GM18861 (cell line): ENCODE measurements around the gene NUDT14.

ENCODE experiments used
- ATAC-seq: cut with Tn5 transposase; IDR thresholded peaks from one replicate; pipeline ENCODE4 v1.9.1; 2021; ENCODE audit not compliant: unreplicated experiment

The NUDT14 gene

DNA sequence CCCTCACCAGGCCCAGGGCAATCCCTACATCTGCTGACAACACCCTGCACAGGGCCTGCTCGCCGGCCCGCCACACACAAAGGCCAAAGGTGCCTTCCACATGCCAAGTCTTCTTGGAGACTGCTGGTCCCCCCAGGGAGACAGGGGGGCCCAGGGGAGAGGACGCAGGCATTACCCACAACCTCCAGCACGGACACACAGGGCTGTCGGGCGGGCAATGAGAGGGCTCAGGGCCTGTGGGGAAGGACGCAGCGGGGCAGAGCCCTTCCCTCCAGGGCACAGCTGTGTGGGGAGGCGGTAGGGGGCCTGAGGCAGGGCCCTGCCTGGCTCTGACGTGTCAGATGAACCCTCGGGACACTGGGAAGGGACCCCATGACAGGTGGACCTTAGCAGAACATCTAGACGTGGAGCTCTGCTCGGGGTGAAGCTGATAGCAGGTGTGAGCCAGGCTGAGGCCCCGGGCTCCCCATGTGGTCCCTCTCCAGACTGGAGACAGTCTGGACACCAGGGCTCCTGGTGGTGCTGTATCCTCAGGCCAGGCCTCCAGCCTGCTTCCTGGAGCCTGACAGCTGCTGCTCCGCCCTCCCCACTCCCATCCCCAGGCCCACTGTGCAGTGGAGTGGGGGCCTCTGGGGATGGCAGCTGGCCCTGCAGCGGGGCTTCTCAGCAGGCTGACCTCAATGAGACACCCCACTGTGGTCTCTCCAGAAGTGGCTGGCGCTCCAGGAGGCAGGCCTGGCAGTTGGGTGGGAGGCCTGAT lies 31.6 kb upstream of the NUDT14 start:
- ATAC-seq, result no peak

DNA sequence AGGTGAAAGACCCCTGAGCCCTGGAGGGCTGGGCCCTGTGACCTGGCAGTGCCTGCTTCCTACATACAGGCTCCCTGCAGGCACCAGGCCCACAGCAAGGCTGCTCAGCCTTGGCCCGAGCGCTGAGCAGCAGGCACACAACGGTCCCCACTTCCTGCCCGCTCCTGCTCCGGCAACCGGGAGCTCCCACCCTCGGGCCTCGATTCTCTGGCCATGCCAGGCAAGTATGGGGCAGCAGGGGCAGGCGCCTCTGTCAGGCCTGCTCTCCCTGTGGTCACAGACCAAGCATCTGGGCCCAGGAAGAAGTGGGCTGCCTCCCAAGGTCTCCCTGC lies 30.6 kb upstream of the NUDT14 start:
- no peak for ATAC-seq

DNA sequence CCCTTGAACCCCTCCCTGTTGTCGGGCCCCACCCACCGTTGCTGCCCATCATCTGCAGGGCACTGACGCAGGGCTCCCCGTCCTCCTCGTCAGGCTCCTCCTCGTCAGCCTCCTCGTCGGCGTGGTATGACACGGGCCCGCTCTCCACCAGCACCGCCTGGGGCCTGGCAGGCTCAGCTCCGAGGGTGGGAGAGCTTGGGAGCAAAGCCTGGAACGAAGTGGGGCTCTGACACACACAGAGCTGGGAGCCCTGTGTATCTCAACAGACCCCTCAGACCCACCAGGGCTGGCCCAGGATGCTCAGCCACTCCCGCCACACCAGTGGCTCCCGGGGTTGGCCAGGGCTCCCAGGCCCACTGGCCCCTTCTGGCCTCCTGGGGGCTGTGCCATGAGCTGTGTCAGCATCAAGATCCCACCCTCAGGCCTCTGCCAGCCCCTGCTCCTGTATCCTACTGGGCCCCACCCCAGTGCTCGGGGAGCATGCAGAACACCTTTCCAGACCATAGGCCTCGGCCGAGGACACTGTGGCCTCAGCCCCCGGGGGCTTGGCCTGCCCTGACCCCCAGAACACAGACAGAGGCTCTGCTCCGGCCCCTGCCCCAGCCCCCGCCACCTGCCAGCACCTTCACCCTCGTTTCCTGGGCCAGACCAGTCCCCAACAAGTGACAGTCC lies 30.1 kb upstream of the NUDT14 start:
- no peak for ATAC-seq

DNA sequence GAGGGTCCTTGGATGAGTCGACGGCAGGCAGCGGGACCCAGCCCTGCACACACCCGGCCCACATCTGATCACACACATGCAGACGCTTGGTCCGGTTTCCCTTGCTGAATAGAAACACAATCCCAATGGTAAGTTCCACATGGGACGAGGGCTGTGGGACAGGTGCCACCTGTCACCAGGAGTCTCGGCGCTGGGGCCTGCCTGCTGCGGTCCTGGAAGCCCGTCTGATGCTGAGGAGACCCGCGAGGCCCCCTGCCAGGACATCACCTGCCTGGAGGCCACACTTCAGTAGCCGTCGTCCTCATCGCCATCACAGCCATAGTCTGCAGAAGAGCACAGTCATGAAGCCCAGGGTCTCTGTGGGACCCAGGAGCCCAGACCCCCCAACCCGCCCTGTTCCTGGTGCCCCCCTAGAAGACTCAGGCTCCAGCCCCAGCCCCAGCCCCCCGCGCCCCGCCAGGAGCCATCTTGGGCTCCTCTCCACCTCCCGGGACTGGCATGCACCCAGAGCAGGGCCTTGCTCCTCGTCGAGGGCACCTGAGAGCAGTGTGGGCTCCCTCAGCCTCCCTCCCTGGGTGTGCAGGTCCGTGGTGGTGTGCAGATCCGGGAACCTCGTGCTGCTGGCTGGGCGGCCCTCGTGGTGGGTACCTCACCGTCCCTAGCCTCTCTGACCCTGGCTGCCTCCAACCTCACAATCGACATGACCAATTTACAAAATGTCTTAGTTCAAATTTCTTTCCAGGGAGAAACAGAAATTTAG lies 29.3 kb upstream of the NUDT14 start:
- ATAC-seq, result no peak

DNA sequence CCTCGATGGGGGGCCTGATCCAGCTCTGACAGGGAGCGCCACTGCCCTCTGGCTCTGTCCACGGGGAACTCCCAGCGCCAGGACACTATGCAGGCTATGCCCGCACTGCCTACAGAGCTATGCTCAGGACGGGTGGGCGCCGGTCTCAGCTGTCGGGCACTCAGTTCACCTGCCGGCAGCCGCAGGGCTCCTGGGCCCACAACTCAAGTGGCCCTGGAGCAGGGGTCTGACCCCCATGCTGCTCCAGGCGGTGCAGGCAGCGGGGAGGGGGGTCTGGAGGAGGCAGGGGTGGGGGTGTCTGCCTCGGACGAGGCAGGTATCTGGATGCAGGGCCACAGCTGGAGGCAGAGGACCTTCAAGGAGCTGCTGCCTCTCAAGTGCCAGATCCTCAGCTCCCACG lies 28.5 kb upstream of the NUDT14 start:
- ATAC-seq, result no peak

DNA sequence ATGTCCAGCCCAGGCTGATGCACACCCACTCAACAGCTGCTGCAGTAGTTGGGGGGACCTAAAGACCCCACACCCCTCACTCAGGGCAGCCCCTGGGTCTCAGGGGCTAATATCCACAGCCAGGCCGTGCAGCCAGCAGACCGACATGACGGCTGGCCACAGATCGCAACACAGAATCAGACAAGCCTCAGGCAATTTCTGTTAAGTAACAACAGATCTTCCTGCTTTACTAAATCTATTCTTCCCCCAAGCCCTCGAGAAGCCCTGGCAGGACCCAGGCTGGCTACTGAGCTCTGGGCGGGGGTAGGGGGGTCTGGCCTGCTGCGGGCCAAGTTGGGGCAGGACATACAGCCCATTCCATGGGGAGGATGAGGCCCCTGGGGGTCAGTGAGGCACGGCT lies 28.0 kb upstream of the NUDT14 start:
- ATAC-seq, result no peak

DNA sequence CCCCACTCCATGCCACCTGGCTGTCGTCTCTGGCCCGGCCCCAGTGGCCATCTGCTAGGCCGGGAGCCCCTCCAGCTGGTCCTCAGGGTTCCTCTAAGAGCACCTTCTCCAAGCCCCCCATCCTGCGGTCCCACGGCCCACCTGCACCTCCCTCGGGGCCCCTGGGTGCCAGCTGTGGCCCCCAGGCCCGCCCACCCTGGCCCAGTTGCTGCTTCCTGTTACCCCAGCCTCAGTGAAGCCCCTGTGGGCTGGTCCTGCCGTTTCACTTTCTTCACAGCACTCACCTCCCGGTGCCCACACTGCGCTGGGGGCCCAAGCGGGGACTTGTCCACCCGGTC lies 27.6 kb upstream of the NUDT14 start:
- ATAC-seq, result no peak

DNA sequence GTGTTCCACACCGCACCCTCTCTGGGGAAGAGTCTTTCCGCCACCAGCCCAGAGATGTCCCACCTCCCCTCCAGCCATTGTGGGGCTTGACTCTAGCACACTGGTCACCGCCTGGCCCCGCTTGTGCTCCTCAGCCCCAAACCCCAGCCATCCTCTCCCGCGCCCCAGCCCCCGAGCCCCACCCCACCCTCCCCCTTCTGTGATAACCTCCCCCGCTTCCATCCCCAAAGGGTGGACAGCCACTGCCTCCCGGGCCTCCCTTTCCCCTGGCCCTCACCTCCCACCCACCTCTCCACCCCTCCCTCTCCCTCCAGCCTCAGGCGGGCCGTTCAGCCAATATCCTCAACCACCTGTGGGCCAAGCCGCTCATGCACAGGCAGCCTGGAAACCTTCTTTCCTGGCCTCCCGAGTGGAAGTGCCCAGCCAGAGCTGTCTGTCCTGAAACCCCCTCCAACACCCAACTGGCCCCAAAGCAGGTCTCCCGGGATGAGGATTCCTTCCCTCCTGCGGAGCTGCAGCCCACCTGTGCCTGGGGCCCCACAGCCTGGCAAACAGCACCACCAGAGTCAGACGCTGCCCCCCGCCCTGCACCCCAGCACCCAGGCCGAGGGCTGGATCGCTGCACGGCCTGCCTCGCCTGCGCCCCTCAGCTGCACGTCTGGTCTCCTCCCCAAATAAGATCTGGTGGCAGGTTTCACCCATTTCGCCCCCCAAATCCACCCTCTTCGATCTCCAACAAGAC lies 27.1 kb upstream of the NUDT14 start:
- no peak for ATAC-seq

DNA sequence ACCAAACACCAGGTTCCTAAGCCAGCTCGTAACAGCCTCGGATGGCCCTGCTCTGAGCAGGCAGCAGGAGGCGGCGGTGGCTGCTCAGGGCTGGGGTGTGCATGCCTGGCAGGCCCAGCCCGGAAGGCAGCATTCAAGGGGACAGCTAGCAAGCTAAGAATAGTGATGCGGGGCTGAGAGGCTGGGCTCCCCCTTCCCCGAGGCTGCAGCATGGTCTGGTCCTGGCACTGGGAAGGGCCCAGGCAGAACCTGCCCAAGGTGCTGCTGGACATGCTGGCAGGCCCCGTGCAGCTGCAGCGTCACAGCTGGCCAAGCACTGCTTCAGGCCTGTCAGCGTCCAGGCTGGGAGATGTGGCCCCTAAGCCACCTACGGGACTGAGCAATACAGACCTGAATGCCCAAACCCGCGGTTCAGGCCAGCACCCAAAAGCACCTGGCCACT lies 26.4 kb upstream of the NUDT14 start:
- no peak for ATAC-seq

DNA sequence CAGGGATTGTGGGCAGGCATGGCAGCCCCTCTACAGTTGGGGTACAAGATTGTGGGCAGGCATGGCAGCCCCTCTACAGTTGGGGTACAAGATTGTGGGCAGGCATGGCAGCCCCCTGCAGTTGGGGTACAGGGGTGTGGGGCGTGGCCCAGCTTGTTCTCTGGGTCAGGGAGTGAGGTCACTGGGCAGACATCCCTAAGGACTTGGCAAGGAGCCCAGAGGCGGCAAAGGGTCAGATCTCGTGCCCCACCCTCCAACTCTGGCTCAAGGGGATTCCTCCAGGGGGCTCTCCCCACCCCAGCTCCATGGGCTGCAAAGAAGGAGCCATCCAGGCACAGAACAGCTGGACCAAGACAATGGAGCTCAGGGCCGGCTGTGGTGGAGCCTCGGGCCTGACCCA lies 25.8 kb upstream of the NUDT14 start:
- ATAC-seq, result no peak

DNA sequence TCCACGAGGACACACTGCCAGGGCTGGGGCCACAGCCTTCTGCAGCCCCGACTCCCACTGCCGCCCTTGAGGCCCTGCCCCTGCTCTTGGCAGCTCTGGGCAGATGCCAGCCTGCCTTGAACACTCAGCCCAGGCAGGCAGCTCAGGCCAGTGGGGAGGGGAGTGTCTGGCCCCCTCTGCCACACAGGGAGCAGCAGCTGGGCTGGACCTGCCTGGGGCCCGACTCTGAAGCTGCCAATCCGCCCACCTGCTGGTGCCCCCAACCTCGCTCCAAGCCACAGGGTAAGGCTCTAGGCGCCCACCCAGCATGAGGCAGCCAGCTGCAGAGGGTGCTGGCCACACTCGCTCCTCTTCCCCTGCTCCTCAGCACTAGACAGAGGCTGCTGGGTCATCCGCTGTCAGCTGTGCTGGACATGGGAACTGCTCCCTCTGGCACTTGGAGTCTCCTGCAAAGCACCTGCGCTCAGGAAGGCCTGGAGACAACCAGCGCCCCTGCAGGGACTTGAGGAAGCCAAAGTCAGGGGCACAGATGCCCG lies 24.6 kb upstream of the NUDT14 start:
- ATAC-seq, result no peak

DNA sequence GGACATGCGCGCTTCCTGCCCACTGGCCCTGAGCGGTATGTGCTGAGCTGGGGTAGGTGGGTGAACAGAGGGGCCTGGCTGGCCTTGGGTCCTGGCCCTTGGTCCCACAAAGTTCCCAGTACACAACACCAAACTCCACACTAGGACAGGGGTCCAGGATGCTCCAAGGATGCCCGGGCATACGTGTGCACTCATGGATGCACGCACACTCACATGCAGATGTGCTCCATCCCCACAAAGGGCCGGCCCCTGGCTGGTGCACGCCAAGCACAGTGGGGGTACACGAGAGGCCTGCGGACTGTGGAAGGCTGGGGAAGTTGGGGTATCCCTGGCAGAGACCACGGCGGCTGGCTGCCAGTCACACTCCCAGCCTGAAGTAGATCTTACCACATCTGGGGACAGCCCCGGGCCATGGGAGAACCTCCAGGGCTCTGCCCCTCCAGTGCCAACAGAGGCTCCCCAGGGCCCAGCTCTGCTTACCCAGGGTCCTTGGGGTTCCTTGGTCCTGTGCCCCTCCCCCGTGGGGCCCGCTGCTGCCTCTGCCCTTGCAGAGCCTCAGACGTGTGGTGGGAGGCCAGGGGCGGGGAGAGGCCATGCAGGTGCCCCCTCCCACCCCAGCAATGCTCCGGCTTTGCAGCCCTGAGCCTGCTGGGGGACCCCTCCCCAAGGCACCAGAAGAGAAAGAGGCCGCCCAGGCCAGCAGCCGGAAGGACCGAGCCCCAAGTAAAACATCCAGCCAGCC lies 24.0 kb upstream of the NUDT14 start:
- no peak for ATAC-seq

DNA sequence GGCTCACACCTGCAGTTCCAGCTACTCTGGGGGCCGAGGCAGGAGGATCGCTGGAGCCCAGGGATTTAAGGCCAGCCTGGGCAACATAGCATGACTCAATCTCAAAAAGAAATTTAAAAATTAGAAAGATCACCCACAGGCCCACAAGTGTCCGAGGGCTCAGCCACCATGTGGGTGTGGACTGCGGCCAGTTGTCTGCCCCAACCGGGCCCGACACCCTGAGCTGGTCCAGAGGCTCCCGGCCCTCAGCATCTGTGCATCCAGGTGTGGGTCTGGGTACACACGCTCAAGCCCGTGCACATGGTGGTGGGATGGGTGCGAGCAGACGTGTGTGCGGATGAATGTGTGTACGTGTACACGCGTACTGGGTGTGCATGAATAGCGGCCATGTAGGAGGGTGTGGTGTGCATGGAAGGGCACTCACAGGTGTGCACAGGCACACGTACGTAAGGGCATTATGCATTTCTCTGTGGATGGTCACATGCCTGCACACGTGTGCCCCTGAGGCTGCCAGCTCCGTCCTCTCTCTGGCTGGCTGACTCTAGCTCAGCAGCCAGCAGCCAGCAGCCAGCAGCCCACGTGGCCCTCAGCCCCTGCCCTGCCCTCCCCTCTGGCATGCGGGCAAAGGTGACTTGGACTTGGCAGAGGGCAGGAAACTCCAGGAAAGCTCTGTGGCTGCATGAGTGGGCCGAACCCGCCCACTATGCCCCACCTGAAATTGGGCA lies 23.3 kb upstream of the NUDT14 start:
- no peak for ATAC-seq

DNA sequence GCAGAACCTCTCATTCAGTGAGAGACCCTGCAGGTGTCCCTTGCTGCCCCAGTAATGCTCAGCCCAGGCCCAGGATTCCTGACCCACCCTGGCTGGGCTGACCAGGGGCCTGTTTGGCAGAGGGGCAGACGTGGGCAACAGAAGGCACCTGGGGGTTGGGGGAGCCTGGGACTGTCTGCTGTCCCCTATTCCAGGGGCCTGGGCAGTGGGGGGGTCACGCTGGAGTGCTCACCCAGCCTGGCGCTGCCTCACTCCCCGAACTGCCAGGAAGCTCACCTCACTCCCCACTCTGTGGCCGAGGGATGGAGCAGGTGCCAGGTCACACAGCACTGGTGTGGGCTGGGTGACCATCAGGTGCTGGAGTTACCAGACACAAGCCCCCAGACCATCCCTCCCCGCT lies 22.6 kb upstream of the NUDT14 start:
- no peak for ATAC-seq

DNA sequence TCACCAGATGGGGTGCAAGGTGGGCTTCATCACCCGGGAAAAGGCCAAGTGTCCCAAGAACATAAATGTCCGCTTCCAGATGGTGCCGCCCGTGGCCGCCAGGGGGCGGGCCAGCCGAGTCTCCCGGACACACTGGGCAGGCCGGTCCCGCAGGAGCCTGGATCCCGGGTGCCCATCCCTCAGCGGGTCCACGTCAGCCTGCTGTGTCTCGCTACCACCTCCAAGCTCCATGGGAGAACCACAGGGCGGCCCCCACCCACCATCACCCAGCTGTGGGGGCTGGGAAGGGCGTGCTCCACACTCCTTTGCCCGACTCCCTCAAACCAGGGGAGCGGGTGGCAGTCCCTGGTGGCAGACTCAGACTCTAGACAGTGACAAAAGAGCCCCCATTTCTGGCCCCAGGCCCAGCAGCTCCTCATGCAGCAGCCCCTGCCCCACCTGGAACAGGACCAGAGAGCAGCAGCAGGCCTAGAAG lies 22.0 kb upstream of the NUDT14 start:
- no peak for ATAC-seq

DNA sequence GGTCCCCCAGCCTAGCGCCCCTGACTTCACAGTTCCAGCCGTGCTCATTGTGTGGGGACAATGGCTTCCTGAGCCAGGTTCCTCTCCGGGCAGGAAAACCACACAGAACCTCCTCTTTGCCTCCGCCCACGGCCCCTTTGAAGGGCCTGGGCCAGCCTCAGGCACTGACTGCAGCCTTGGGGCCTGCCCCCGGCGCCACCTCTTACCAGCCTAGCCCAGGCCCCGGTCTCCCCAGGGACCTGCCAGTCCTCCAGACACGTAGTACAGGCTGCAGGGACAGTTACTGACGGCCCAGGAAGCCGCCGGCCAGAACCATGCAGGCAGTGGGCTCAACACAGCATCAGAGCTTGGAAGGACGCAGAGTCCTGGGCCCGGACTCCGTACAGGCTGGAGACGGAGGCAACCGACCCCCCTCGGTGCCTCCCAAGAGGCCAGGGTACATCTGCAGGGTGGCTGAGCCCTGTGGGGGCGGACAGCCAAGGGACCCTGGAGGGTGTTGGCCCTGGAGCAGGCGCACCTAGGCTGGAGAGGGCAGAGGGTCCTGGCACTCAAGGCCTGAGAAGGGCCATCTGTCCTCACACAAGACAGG lies 20.9 kb upstream of the NUDT14 start:
- ATAC-seq, result no peak

DNA sequence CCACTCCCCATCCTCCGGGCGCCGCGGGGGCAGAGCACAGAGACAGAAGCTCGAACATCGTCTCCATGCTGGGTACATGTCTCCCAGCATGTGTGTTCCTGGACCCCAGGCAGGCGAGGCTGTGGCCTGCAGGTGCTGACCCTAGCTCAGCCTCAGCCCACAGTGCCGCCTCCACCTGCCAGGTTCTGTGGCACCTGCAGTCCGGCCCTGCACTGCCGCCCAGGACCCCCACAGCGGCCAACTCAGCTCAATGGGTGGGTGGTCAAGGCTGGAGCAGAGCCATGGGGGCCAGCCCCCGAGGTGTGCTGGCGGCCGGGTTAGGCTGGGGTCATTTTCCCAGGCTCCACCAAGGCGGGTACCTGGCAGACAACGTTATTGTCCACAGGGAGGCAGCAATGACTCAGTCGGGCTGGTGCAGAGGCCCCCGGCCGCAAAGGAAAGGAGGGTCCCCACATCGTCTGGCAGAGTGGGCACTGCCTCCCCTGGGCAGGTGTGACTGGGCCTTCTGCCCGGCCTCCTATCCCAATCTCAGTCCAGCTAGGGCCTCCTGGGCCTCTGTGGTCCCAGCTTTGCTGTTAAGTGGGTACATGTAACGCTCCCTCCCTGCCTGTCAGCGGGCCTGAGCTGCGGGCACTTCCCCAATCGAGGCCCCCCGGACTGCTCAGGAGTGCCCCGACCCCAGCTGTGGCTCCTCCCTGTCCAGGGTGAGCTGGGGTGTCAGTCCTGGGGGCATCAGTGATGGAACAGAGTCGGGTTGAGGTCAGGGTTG lies 20.2 kb upstream of the NUDT14 start:
- no peak for ATAC-seq

DNA sequence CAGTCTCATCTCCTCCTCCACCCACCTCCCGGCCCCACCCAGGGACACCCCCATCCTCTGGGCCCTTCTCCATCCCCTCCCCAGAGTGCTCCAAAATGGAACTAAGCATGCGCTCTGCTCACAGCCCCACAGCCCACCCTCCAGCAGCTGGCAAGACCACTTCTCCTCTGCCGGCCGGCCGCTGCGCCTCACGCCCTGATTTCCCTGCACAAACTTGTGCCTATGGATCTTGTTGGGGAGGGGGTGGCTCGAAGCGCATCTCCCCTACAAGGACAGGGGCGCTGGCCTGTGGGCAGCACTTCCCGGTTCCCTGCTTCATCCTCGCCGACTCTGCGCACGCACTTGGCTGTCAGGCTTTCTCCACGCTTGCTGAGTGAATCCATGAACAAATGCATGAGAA lies 19.5 kb upstream of the NUDT14 start:
- ATAC-seq, result no peak

DNA sequence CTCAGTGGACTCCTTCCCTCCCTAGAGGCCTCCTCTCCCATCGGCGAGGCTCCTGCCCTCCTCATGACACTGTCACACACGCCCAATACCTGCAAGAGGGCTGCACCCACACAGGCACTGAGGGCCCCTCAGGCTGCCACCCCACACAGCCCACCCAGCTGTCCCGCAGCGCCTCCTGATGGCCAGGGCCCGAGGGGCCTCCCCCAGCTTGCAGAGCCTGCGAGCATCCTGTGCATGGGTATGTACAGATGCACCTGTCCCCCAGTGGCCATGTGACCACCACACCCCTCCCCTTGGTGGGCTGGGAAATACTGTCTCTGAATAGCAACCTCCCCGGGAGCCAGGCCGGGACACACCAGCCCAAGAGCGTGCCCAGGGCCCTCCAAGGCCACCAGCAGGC lies 19.0 kb upstream of the NUDT14 start:
- no peak for ATAC-seq
